ENCODE results near the gene TRIM65.

The TRIM65 gene

GRCh38 chr17:75919611-75920010 lies 22.9 kb upstream of the TRIM65 start:
- no peak for TF ChIP-seq CTCF (IDR thresholded peaks at IDR 0.05; ENCODE audit: control insufficient read depth, insufficient read depth, low read depth, low read length, missing control alignments)
- no peak overlapping the region for H3K4me3 ChIP-seq (ENCODE audit: control insufficient read depth, low read depth, low read length)
- DNase-seq (ENCODE audit: low read depth) = no peak

GRCh38 chr17:75917917-75918445 lies 21.2 kb upstream of the TRIM65 start:
- H3K4me3 ChIP-seq (ENCODE audit: control insufficient read depth, low read depth, low read length) = no peak overlapping the region
- DNase-seq (ENCODE audit: low read depth) = no peak
- no peak for TF ChIP-seq CTCF (IDR thresholded peaks at IDR 0.05; ENCODE audit: control insufficient read depth, insufficient read depth, low read depth, low read length, missing control alignments)

GRCh38 chr17:75917141-75917916 lies 20.6 kb upstream of the TRIM65 start:
- DNase-seq (ENCODE audit: low read depth) = no peak
- no peak overlapping the region for H3K4me3 ChIP-seq (ENCODE audit: control insufficient read depth, low read depth, low read length)
- no peak for TF ChIP-seq CTCF (IDR thresholded peaks at IDR 0.05; ENCODE audit: control insufficient read depth, insufficient read depth, low read depth, low read length, missing control alignments)

- DNase-seq (ENCODE audit: low read depth) = no peak
- no peak for TF ChIP-seq CTCF (IDR thresholded peaks at IDR 0.05; ENCODE audit: control insufficient read depth, insufficient read depth, low read depth, low read length, missing control alignments)
- no peak overlapping the region for H3K4me3 ChIP-seq (ENCODE audit: control insufficient read depth, low read depth, low read length)
Measured at GRCh38 chr17:75915268-75915667, 18.5 kb upstream of the TRIM65 start.

GRCh38 chr17:75914643-75915267 lies 18.0 kb upstream of the TRIM65 start:
- no peak for DNase-seq (ENCODE audit: low read depth)

More at GRCh38 chr17:75914643-75915267, 18.0 kb upstream of the TRIM65 start:
- no peak overlapping the region for H3K4me3 ChIP-seq (ENCODE audit: control insufficient read depth, low read depth, low read length)
- TF ChIP-seq CTCF (IDR thresholded peaks at IDR 0.05; ENCODE audit: control insufficient read depth, insufficient read depth, low read depth, low read length, missing control alignments) = no peak
